HL-60/S4 (cell line): ENCODE measurements around the gene ONECUT2.
"Not testable (repeated sequence)": the region's sequence is repeated elsewhere in the genome, so short reads cannot be mapped to it uniquely, and the experiment has no call there.

Experiments
- in situ Hi-C: fragments of 300-500 bp; cut with MboI; formaldehyde crosslinking; loops from 2 replicates; pipeline ENCODE4 v1.14.3; 2022; ENCODE audit warnings: low sequenced_read_pairs

Gene ONECUT2

GRCh38 chr18:57434536-57435494, at the start of gene ONECUT2:
TSS of gene ONECUT2 (plus strand) at chr18:57435374. CDS start at chr18:57435717, 343 bp downstream.
- in situ Hi-C loops, result no loop called here

- in situ Hi-C loops, result no loop called here
These were observed 45.9 kb upstream of the ONECUT2 start for GRCh38 chr18:57389271-57389670.

- in situ Hi-C loops, result no loop called here
These were observed 45.1 kb upstream of the ONECUT2 start for GRCh38 chr18:57390044-57390443.

- in situ Hi-C loops, result not testable (repeated sequence)
These were observed 40.4 kb upstream of the ONECUT2 start for GRCh38 chr18:57394749-57395148.

- in situ Hi-C loops, result not testable (repeated sequence)
These were observed 38.3 kb upstream of the ONECUT2 start for GRCh38 chr18:57396831-57397230.

GRCh38 chr18:57397440-57398132, 37.6 kb upstream of the ONECUT2 start:
- in situ Hi-C loops, result no loop called here

- in situ Hi-C loops, result no loop called here
These were observed 30.8 kb upstream of the ONECUT2 start for GRCh38 chr18:57404345-57404744.

- in situ Hi-C loops, result no loop called here
These were observed 25.5 kb upstream of the ONECUT2 start for GRCh38 chr18:57409650-57410049.

GRCh38 chr18:57410749-57411148, 24.4 kb upstream of the ONECUT2 start:
- in situ Hi-C loops, result no loop called here

- in situ Hi-C loops, result no loop called here
These were observed 18.6 kb upstream of the ONECUT2 start for GRCh38 chr18:57416542-57416941.

- in situ Hi-C loops, result no loop called here
These were observed 12.8 kb upstream of the ONECUT2 start for GRCh38 chr18:57422313-57422872.

GRCh38 chr18:57423821-57424220, 11.4 kb upstream of the ONECUT2 start:
- in situ Hi-C loops, result no loop called here

GRCh38 chr18:57425096-57425495, 10.1 kb upstream of the ONECUT2 start:
- in situ Hi-C loops, result no loop called here

- in situ Hi-C loops, result no loop called here
These were observed 9.0 kb upstream of the ONECUT2 start for GRCh38 chr18:57426187-57426586.

GRCh38 chr18:57427429-57428201, 7.6 kb upstream of the ONECUT2 start:
- in situ Hi-C loops, result no loop called here

- in situ Hi-C loops, result no loop called here
These were observed 6.7 kb upstream of the ONECUT2 start for GRCh38 chr18:57428221-57429150.

GRCh38 chr18:57429167-57430078, 5.8 kb upstream of the ONECUT2 start:
- in situ Hi-C loops, result no loop called here

- in situ Hi-C loops, result no loop called here
These were observed 4.8 kb upstream of the ONECUT2 start for GRCh38 chr18:57430079-57431001.
